Mucosa of descending colon (tissue), 3 donors: ENCODE data around the gene PRDM16. TPM values are rescaled to one million over a fixed set of nuclear protein-coding genes. Genes with fewer than 3 reads are reported as not detected.

Experiments used
- ATAC-seq: fragments of 200-7000 bp; cut with Tn5 transposase; one replicate; pipeline ENCODE4 v1.9.1; 2020; ENCODE audit warnings: mild to moderate bottlenecking, moderate library complexity
- DNase-seq, 3 donors: peaks; one replicate each; pipeline ENCODE4 v3.0.0-alpha.2; 2020
- H3K36me3 ChIP-seq: fragments of 200-600 bp; one replicate; pipeline ENCODE4 v1.8.0; 2021; ENCODE audit warnings: low read depth, mild to moderate bottlenecking
- H3K4me1 ChIP-seq: fragments of 200-600 bp; one replicate; pipeline ENCODE4 v1.8.0; 2021; ENCODE audit warnings: low read depth, mild to moderate bottlenecking
- H3K4me3 ChIP-seq: fragments of 200-600 bp; one replicate; pipeline ENCODE4 v1.8.0; 2021; ENCODE audit warnings: mild to moderate bottlenecking
- H3K9me3 ChIP-seq: fragments of 200-600 bp; one replicate; pipeline ENCODE4 v1.8.0; 2021; ENCODE audit warnings: mild to moderate bottlenecking
- CTCF ChIP-seq: fragments of 200-600 bp; IDR thresholded peaks from one replicate; pipeline ENCODE4 v1.8.0; 2022; ENCODE audit warnings: antibody characterized with exemption, mild to moderate bottlenecking
- intact Hi-C, 2 donors: fragments of 100-400 bp; cut with DNase I in 1 of 2; cut with micrococcal nuclease in 1 of 2; formaldehyde crosslinking; loops; one replicate each; pipeline versions ENCODE4 v1.11.0 to v1.11.1; 2022; cut with DNase I, micrococcal nuclease
- total RNA-seq, 3 donors: library from RNA; stranded (reverse); fragmentation: NEBNext Ultra II Directional in 2 of 3; extraction: Animal tissue kit (Norgen Biotek cat#: 25700) in 2 of 3; gene quantifications; one replicate each; pipeline versions ENCODE4 v1.2.1 to v1.2.4, GENCODE V29; 2021 to 2023
- donor health status: DM: no; HTN: no; CAD: no; lungs with moderate emphysema.
- donor health status: DM: no; HTN: no; CAD: no.
- donor health status: DM: no; HTN: yes; CAD: no.

PRDM16 gene
- total RNA-seq, 3 donors from 2014 or later = 1.6 to 2.5 (median 2.4) TPM

- Histone ChIP-seq H3K4me1 (no peaks in the 10 kb centered on the region), H3K36me3 (no peaks in the 10 kb centered on the region), H3K4me3 (no peak overlapping the region), H3K9me3 (no peaks in the 10 kb centered on the region)
- no peak for ATAC-seq
- intact Hi-C loops = no loop called here
- TF ChIP-seq CTCF = no peak
- DNase-seq = no peak
Measured at GRCh38 chr1:3205815-3206214, 136.8 kb downstream of the PRDM16 start.

GRCh38 chr1:3206696-3207095, 137.7 kb downstream of the PRDM16 start:
- Histone ChIP-seq H3K4me1 (no peaks in the 10 kb centered on the region), H3K4me3 (no peak overlapping the region), H3K9me3 (no peaks in the 10 kb centered on the region), H3K36me3 (no peaks in the 10 kb centered on the region)
- DNase-seq = no peak
- ATAC-seq = no peak
- intact Hi-C loops = no loop called here
- TF ChIP-seq CTCF = no peak

- peak; percentile 45 for ATAC-seq
- Histone ChIP-seq H3K4me1 (no peaks in the 10 kb centered on the region), H3K9me3 (no peaks in the 10 kb centered on the region), H3K36me3 (no peaks in the 10 kb centered on the region), H3K4me3 (no peak overlapping the region)
- TF ChIP-seq CTCF = no peak
- DNase-seq = no peak
- intact Hi-C loops = no loop called here
Measured at GRCh38 chr1:3207217-3207848, 138.3 kb downstream of the PRDM16 start.

GRCh38 chr1:3208819-3209200, 139.8 kb downstream of the PRDM16 start:
- H3K4me3 ChIP-seq = no peak overlapping the region
- H3K4me1 ChIP-seq = no peaks in the 10 kb centered on the region
- H3K9me3 ChIP-seq = no peaks in the 10 kb centered on the region
- no peaks in the 10 kb centered on the region for H3K36me3 ChIP-seq
- ATAC-seq = no peak
- no peak for TF ChIP-seq CTCF
- DNase-seq = no peak
- intact Hi-C loops = no loop called here

- ATAC-seq (no peak), DNase-seq (no peak)
- no peaks in the 10 kb centered on the region for H3K36me3 ChIP-seq
- TF ChIP-seq CTCF = no peak
- H3K9me3 ChIP-seq = no peaks in the 10 kb centered on the region
- H3K4me3 ChIP-seq = no peak overlapping the region
- H3K4me1 ChIP-seq = no peaks in the 10 kb centered on the region
- intact Hi-C loops = no loop called here
Measured at GRCh38 chr1:3209201-3209600, 140.2 kb downstream of the PRDM16 start.
